Keratinocyte (primary cell): Measurements from ENCODE around the gene VAV1.

Experiments
- EZH2 ChIP-seq: IDR thresholded peaks from one replicate; pipeline ENCODE4 v1.6.1; 2012; ENCODE audit warnings: inconsistent platforms, mild to moderate bottlenecking, low read length, moderate library complexity
- TF ChIP-seq, protein P1 (sequence below), 3 experiments: IDR thresholded peaks in 1 of 3; conservative IDR thresholded peaks in 1 of 3; optimal IDR thresholded peaks in 1 of 3; 2 replicates in 2 of 3; 3 replicates in 1 of 3; pipeline versions ENCODE3 to v1.5.1; 2011; ENCODE audit warnings: low read length in 3 of 3, mild to moderate bottlenecking in 3 of 3, moderate library complexity in 2 of 3, control low read depth in 1 of 3, inconsistent platforms in 1 of 3; ENCODE audit not compliant: insufficient read depth in 2 of 3; ENCODE audit errors: extremely low read depth in 1 of 3

DNA sequence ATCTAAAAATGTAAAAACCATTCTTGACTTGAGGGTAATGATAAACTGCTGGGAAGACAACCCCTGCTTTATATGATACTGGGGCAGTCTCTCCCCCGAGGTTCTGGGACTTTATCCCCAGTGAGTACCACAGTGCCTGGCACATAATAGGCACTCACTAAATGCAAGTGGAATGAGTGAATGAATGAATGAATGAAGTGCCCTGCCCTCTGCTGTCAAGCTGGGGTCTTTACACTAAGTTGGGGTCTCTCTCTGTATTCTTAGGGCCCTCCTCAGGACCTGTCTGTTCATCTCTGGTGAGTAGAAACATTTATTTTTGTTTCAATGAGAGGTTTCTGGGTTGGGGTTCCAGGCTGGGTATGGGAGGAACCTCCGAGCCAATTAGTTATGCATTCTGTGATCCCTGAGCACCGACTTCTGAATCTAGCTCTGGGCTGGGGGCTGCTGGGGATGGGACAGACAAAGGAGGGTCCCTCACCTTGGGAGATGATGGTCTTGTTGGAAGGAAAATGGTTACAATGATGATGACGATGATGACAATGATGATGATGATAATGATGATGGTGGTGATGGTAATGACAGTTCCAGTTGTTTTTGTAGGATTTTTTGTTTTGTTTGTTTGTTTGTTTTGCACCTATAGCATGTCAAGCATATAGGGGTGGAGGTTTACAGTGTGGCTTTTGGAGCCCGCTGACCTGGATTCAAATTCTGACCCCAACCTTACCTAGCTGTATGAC lies 70.5 kb downstream of the VAV1 start:
- TF ChIP-seq, protein P1, sequence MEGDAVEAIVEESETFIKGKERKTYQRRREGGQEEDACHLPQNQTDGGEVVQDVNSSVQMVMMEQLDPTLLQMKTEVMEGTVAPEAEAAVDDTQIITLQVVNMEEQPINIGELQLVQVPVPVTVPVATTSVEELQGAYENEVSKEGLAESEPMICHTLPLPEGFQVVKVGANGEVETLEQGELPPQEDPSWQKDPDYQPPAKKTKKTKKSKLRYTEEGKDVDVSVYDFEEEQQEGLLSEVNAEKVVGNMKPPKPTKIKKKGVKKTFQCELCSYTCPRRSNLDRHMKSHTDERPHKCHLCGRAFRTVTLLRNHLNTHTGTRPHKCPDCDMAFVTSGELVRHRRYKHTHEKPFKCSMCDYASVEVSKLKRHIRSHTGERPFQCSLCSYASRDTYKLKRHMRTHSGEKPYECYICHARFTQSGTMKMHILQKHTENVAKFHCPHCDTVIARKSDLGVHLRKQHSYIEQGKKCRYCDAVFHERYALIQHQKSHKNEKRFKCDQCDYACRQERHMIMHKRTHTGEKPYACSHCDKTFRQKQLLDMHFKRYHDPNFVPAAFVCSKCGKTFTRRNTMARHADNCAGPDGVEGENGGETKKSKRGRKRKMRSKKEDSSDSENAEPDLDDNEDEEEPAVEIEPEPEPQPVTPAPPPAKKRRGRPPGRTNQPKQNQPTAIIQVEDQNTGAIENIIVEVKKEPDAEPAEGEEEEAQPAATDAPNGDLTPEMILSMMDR (optimal IDR thresholded peaks at IDR 0.05 in 1 of 3, IDR thresholded peaks at IDR 0.05 in 1 of 3, conservative IDR thresholded peaks at IDR 0.05 in 1 of 3; ENCODE audit: extremely low read depth in 1 of 3, insufficient read depth in 2 of 3, low read length in 3 of 3), result no peak
- TF ChIP-seq EZH2, result no peak
